Activated gamma-delta T cell treated with anti-CD3 and anti-CD28 coated beads, Interleukin-2, amount 50 U/mL, for 16 hours (primary cell): Measurements from ENCODE around the gene RECK.
A peak's percentile ranks its signal among the peaks of the same experiment; 100 is the strongest.
"Not testable (repeated sequence)": the region's sequence is repeated elsewhere in the genome, so short reads cannot be mapped to it uniquely, and the experiment has no call there.

Experiments
- DNase-seq: peaks from one replicate; pipeline ENCODE4 v3.0.0-alpha.2; 2020; ENCODE audit warnings: low read depth

RECK gene

GRCh38 chr9:36118201-36118600, 81.5 kb downstream of the RECK start:
- DNase-seq: no peak

DNA sequence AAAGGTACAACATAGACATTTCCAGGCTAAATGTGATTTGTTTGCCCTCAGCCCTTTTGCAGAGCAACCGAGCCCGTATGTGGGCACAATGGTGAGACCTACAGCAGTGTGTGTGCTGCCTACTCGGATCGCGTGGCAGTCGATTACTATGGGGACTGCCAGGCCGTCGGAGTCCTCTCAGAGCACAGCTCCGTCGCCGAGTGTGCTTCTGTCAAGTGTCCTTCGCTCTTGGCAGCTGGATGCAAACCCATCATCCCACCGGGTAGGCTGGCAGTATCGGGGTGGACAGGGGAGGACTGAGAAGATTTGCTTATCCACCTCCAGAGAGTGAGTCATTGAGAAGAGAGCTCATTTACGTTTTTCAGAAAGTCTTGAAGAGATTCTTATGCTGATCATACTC, 82.0 kb downstream of the RECK start:
- DNase-seq: no peak

- no peak for DNase-seq
These were observed 82.8 kb downstream of the RECK start for GRCh38 chr9:36119476-36119875.

GRCh38 chr9:36120705-36121104, 84.0 kb downstream of the RECK start:
- no peak for DNase-seq

DNA sequence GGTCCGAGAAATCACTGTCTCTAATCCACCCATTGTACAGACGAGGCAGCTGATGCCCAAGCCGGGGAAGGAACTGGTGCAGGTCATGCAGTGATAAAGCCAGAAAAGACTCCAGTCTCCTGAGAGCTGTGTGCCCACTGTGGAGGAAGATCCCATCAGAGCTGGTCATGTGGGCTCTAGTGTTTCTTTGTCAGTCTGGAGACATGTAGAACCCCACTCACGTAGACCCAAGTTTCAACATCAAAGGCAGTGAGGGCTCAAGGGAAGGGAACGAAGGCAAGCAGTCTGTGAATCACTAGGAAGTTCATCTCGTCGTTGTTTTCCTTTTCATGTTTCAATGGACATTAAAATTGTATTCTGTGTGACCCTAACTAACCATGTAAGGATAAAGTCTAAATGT, 85.3 kb downstream of the RECK start:
- DNase-seq: no peak

DNA sequence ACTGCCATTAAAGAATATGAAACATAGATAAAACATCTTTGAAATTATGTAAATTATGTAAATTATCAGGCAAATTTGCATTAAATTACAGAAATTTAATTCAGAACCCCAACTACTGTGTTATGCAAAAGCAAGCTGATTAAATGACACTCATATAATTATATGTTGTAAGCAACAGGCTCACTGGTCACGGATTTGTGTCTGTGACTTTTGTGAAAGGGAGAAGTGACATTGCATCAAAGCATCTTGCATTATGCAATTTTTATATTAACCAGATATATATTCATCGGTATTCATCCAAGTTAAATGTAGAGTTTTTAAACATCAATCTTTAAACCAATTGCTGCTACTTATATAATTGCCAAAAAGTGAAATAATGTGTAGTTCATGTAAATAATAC, 86.8 kb downstream of the RECK start:
- DNase-seq: no peak

DNA sequence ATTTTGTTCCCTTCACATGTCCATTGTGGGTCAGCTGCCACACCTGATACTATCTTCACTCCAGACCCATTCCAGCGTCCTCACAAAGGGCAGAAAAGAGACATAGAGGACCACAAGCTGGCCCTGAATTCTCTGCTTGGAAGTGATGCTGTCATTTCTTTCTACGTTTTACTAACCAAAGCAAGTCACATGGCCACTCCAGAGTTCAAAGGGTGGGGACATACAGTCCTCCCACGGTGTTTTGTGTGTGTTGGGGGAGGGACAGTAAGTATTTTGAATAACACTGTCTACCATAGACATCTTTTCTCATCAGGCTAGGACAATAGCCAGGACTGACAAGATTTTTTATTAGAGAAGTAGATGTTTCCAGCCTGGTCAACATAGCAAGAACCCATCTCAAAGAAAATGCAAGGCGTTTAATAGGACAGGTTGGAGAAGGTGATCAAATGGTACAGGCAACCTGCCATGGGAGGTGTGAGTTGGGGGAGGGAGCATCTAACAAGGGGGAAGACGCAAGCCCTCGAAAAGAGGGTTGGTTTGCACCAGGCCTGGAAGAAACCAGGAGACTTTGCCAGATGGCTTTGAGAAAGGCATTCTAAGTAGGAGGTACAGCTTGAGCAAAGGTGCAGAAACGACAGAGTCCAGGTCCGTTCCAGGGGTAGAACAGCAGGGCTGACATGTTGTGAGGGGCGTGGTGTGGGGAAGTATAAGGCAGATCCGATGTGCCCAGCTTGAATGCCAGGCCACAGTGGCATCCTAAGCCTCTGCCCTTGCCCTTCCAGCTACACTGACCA, 88.5 kb downstream of the RECK start:
- no peak for DNase-seq

GRCh38 chr9:36126016-36126730, 89.5 kb downstream of the RECK start:
- DNase-seq: no peak

- DNase-seq: no peak
These were observed 91.0 kb downstream of the RECK start for GRCh38 chr9:36127652-36128244.

DNA sequence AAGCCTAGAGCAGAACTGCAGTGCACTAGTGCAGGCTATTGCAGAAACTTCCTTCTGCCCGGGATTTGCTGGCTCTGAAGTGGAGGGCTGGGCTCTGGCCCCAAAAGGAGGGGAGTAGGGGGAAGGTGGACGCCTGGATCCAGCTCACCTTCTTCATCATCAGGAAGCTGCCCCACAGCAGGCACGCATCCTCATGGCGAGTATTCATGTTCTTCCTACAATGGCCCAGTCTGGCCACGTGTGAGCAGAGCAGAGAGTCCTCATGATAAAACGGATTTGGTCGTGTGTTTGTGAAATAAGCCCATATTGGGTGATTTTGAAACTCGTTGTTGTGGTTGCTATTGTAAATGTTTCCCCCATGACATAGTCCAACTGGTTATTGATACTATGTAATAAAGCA, 91.6 kb downstream of the RECK start:
- DNase-seq: no peak

GRCh38 chr9:36129139-36129538, 92.4 kb downstream of the RECK start:
- no peak for DNase-seq

GRCh38 chr9:36131666-36132065, 95.0 kb downstream of the RECK start:
- DNase-seq: not testable (repeated sequence)

- no peak for DNase-seq
These were observed 95.4 kb downstream of the RECK start for GRCh38 chr9:36132086-36132485.

DNA sequence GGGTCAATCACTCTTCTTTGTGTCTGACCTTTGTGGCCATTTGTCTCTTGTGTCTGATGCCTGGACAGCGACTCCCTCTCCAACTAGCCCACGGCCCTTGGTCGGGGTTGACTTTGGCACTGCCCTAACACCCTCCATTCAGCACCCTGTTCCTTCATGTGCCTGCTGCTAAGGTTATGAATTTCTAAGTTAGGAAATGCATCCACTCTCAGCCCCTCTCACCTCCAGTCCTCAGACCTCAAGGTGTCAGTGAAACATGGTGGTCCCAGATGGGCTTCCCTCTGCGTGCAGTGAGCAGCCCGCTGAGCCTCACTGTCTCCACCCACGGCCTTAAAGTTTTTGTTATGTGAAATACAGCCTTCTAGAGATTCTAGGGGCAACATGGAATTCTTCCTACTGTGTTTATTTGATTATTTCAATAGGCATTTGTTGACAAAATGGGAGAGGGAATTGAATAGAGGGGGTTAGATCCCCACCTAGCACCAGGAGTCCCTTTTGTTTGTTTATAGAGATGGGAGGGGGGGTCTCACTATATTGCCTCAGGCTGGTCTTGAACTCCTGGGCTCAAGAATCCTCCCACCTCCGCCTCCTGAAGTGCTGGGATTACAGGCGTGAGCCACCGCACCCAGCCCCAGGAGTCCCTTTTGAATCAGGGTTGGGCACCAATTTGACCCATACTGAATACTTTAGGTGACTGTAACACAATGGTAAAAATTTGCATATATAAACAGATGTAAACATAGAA, 98.2 kb downstream of the RECK start:
- no peak for DNase-seq

DNA sequence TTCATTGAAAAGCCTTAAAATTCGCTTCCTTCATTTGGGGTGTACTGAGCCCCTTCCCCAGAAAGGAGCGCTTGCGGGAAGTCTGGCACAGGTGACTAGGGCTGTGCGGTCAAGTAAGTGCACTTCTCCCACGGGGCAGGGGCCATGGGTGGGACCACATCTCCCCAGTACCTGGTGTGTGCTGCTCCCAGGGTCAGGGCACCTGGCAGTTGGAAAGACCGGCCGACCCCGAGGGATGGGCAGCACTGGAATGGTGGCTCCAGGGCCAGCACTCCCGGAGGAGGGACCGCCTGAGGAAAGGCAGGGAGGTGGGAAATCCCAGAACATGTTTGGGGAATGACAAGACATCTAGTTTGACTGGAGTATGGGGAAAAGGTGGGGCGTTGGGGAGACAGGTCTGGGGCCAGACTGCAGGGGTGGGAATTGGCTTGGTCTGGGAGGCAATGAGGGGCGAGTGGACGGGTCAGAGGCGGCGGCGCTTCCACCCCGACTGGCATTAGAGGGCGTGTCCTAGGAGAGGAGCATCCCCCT, 99.1 kb downstream of the RECK start:
- DNase-seq: no peak

GRCh38 chr9:36136272-36136893, 99.7 kb downstream of the RECK start, which contains the start of gene GLIPR2:
Gene GLIPR2, plus strand, starts transcription at chr9:36136733. Its CDS starts 46 bp downstream, at chr9:36136779.
- DNase-seq: peak; percentile 67

DNA sequence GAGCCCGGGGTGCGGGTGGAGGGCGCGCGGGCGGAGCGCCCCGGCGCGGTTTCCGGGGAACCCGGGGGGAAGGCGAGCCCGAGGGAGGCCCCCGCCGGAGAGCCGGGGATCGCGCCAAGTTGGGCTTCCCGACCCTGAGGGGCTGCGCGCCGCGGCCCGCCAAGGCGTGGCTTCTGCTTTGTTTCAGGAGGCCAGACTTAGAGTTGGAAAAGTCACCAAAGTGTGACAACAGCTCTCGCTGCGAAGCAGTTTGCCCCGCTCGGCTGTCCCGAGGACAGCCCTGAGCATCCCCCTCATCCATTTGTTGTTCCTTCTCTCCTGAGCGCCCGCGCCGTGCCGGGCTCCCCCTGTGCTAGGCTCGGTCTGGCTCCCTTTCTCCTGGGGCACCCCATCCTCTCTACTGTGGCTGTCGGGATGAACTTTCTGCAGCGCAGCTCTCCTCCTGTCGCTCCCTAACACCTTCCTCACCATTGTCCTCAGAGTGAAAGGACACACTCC, 100.2 kb downstream of the RECK start:
- DNase-seq: no peak

DNA sequence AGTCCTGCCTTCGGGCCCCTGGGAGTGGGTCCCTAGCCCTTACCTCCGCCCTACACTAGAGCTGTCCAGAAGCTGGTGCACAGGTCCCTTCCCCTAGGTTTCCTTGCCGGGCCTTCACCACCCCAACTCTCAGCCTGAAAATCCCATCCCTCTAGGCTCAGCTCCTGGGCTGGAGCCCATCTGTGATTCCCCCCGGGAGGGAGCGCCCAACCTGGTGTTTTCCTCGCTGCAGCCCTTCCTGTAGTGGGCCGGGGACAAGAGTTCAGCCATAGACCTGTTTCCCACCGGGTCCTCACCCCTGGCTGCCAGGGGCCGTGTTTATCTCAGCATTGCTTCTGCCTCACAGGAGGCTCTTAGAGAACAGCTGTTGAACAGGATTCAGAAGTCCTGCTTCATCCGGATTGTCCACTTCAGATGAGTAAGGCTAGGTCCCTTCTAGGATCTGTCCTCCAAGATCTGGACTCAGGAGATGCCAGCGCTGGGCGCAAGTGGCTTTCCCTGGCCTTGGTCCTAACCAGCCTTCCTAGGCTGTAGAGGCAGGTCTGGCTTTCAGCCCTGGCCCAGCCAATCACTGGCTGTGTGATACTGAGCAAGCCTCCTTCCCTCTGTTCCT, 100.8 kb downstream of the RECK start:
- DNase-seq: no peak

DNA sequence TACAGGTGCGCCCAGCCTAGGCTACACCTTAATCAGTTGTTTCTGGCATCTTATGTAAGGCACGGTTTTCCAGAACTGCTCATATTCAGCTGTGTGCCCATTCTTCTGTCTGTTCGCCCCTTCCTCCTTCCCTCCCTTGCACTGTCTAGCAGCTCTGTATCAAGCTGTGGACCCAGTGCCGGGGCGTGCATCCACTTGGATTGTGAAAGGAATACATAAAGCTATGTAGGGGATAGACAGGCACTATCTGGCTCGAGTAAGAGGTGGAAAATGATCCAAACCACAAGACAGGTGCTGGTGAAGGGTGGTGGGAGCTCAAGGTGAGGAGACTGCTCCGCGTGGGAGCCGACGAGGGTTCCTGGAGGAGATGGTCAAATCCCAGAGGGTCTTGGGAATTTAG, 101.8 kb downstream of the RECK start:
- no peak for DNase-seq

DNA sequence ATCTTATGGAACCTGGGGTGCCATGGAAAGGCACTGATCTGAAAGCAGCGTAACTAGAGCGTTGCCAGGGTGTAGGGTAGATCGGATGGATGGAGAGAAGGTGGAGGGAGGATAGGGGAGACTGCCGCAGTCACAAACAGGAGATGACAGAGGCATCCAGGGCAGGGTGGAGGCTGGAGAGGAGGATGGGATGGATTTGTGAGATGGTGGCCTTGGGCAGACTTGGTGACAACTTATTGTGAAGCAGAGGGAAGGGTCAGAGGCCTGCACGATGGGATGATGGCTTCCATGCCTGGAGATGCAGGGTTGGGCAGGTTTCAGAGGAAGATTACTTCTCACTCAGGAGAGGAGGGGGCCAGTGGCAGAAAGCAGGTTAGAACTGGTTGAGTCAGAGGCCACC, 102.2 kb downstream of the RECK start:
- no peak for DNase-seq
